Tibial artery (tissue), 4 donors: ENCODE measurements around the gene MTMR2.
A peak's percentile ranks its signal among the peaks of the same experiment; 100 is the strongest.
"Not testable (repeated sequence)": the region's sequence is repeated elsewhere in the genome, so short reads cannot be mapped to it uniquely, and the experiment has no call there.

ENCODE experiments used
- DNase-seq, 2 donors: peaks; one replicate each; pipeline ENCODE4 v3.0.0-alpha.2; 2019
- H3K27ac ChIP-seq, 2 donors: fragments of 200-600 bp; sonication (generic) in 1 of 2; 1 replicate in 1 of 2; 2 replicates in 1 of 2; pipeline ENCODE4 v1.5.1; 2018 to 2019; ENCODE audit warnings: mild to moderate bottlenecking in 1 of 2
- H3K27me3 ChIP-seq, 2 donors: fragments of 200-600 bp; sonication (generic) in 1 of 2; one replicate each; pipeline versions ENCODE4 v1.5.1 to v1.6.0; 2016 to 2019
- H3K36me3 ChIP-seq, 3 donors: fragments of 200-600 bp; sonication (generic) in 2 of 3; one replicate each; pipeline ENCODE4 v1.5.1; 2016 to 2019; ENCODE audit warnings: mild to moderate bottlenecking in 2 of 3
- H3K4me1 ChIP-seq, 4 donors: fragments of 200-600 bp; sonication (generic) in 2 of 4; 1 replicate in 3 of 4; 2 replicates in 1 of 4; pipeline ENCODE4 v1.5.1; 2016 to 2019
- H3K4me3 ChIP-seq, 2 donors: fragments of 200-600 bp; sonication (generic) in 1 of 2; 1 replicate in 1 of 2; 2 replicates in 1 of 2; pipeline ENCODE4 v1.5.1; 2018 to 2019; ENCODE audit warnings: mild to moderate bottlenecking in 2 of 2
- H3K9me3 ChIP-seq, 3 donors: fragments of 200-600 bp; sonication (generic) in 1 of 3; one replicate each; pipeline ENCODE4 v1.5.1; 2016 to 2019
- intact Hi-C: fragments of 100-400 bp; cut with DNase I; formaldehyde crosslinking; loops from one replicate; pipeline ENCODE4 v1.15.0; 2023; ENCODE audit warnings: low total_unique reads
- TF ChIP-seq, protein P1 (sequence below), 2 experiments: fragments of 200-600 bp in 1 of 2; fragments of 450-650 bp in 1 of 2; IDR thresholded peaks; one replicate each; pipeline ENCODE4 v1.5.1; 2017 to 2019; ENCODE audit warnings: antibody characterized with exemption in 2 of 2, mild to moderate bottlenecking in 1 of 2, moderate library complexity in 1 of 2

The MTMR2 gene

DNA sequence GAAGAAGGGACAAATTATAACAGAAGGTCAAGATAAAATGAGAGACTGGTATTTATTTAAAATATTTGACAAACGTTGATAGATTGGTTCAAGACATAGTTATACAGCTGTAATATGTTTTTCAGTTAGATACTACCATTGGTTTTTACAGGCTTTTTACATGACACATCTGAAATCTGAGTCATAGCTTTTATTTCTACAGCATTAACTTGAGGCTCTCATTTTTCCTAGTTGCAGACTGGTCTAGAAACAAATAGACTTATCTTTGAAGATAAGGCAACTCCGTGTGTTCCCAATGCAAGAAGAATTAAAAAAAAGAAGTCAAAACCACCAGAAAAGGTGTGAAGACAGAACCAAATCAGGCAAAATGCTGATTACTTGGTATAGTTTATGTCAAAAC lies 102.3 kb downstream of the MTMR2 start:
- TF ChIP-seq, protein P1, sequence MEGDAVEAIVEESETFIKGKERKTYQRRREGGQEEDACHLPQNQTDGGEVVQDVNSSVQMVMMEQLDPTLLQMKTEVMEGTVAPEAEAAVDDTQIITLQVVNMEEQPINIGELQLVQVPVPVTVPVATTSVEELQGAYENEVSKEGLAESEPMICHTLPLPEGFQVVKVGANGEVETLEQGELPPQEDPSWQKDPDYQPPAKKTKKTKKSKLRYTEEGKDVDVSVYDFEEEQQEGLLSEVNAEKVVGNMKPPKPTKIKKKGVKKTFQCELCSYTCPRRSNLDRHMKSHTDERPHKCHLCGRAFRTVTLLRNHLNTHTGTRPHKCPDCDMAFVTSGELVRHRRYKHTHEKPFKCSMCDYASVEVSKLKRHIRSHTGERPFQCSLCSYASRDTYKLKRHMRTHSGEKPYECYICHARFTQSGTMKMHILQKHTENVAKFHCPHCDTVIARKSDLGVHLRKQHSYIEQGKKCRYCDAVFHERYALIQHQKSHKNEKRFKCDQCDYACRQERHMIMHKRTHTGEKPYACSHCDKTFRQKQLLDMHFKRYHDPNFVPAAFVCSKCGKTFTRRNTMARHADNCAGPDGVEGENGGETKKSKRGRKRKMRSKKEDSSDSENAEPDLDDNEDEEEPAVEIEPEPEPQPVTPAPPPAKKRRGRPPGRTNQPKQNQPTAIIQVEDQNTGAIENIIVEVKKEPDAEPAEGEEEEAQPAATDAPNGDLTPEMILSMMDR (IDR thresholded peaks at IDR 0.05) = no peak
- Histone ChIP-seq H3K36me3 (peaks cover 3 to 25% (median 5%) of the 10 kb centered on the region in 3 donors), H3K4me1 (no peaks in the 10 kb centered on the region), H3K27me3 (no peaks in the 10 kb centered on the region), H3K27ac (no peak overlapping the region), H3K4me3 (no peak overlapping the region), H3K9me3 (no peaks in the 10 kb centered on the region)
- no peak for DNase-seq
- intact Hi-C loops = no loop called here

DNA sequence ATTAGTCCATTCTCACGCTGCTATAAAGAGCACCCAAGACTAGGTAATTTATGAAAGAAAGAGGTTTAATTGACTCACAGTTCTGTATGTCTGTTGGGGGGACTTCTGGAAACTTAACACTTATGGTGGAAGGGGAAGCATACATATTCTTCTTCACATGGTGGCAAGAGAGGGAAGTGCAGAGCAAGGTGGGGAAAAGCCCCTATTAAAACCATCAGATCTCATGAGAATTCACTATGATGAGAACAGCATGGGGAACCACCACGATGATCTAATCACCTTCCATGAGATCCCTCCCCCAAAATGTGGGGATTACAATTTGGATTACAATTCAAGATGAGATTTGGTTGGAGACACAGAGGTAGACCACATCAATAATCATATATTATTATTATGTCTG lies 107.9 kb downstream of the MTMR2 start:
- Histone ChIP-seq H3K9me3 (no peaks in the 10 kb centered on the region), H3K4me1 (no peaks in the 10 kb centered on the region), H3K27me3 (no peaks in the 10 kb centered on the region), H3K36me3 (peaks cover 3 to 37% (median 5%) of the 10 kb centered on the region in 3 donors), H3K4me3 (no peak overlapping the region), H3K27ac (no peak overlapping the region)
- DNase-seq = no peak
- intact Hi-C loops = no loop called here
- TF ChIP-seq, protein P1 (IDR thresholded peaks at IDR 0.05) = no peak

DNA sequence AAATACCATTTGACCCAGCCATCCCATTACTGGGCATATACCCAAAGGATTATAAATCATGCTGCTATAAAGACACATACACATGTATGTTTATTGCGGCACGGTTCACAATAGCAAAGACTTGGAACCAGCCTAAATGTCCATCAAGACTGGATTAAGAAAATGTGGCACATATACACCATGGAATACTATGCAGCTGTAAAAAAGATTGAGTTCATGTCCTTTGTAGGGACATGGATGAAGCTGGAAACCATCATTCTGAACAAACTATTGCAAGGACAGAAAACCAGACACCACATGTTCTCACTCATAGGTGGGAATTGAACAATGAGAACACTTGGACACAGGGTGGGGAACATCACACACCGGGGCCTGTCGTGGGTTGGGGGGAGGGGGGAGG lies 112.9 kb downstream of the MTMR2 start:
- H3K9me3 ChIP-seq, H3K4me1 ChIP-seq, H3K27me3 ChIP-seq, H3K27ac ChIP-seq, DNase-seq, intact Hi-C loops, H3K4me3 ChIP-seq: not testable (repeated sequence)
- H3K36me3 ChIP-seq = peaks cover 0 to 27% (median 10%) of the 10 kb centered on the region in 3 donors

GRCh38 chr11:95806464-95806863 lies 117.4 kb downstream of the MTMR2 start:
- H3K4me3 ChIP-seq, intact Hi-C loops, H3K27ac ChIP-seq, H3K9me3 ChIP-seq, H3K4me1 ChIP-seq, H3K27me3 ChIP-seq: not testable (repeated sequence)
- peak in 1 of 2 donors; percentile 47 for DNase-seq
- peaks cover 0 to 10% (median 8%) of the 10 kb centered on the region in 3 donors for H3K36me3 ChIP-seq

DNA sequence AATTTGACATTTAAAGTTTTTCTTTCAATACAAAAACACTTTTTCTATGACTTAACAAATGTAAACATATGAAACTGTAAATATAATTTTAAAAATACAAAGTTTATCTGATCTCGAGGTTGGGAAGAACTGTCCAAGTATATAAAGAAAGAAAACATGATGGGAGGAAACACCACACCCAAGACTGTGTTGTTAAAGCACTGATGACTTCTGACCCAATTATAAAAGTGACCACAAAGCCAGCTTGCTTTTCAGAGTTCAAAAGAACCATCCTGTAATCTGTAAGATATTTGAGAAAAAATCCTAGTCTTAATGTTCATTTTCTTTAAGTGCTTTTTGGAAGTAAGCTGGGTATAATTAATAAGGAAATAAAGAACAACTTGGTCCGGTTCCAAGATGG lies 118.0 kb downstream of the MTMR2 start:
- Histone ChIP-seq H3K4me1 (peaks cover 0 to 5% (median 0%) of the 10 kb centered on the region in 4 donors), H3K36me3 (peaks cover 0 to 12% (median 8%) of the 10 kb centered on the region in 3 donors), H3K27me3 (no peaks in the 10 kb centered on the region), H3K27ac (no peak overlapping the region), H3K4me3 (no peak overlapping the region), H3K9me3 (no peaks in the 10 kb centered on the region)
- no peak for DNase-seq
- TF ChIP-seq, protein P1 (IDR thresholded peaks at IDR 0.05) = no peak
- intact Hi-C loops = no loop called here

- H3K4me3 ChIP-seq = no peak overlapping the region
- peaks cover 10 to 23% (median 22%) of the 10 kb centered on the region in 3 donors for H3K36me3 ChIP-seq
- H3K9me3 ChIP-seq = no peaks in the 10 kb centered on the region
- H3K4me1 ChIP-seq = peaks cover 0 to 5% (median 0%) of the 10 kb centered on the region in 4 donors
- no peaks in the 10 kb centered on the region for H3K27me3 ChIP-seq
- TF ChIP-seq, protein P1 (IDR thresholded peaks at IDR 0.05) = no peak
- intact Hi-C loops = no loop called here
- H3K27ac ChIP-seq = no peak overlapping the region
- no peak for DNase-seq
Observed at GRCh38 chr11:95803973-95804372, 119.9 kb downstream of the MTMR2 start.

- H3K4me3 ChIP-seq = no peak overlapping the region
- TF ChIP-seq, protein P1 (IDR thresholded peaks at IDR 0.05) = no peak
- peaks cover 10 to 23% (median 22%) of the 10 kb centered on the region in 3 donors for H3K36me3 ChIP-seq
- H3K4me1 ChIP-seq = peaks cover 0 to 5% (median 0%) of the 10 kb centered on the region in 4 donors
- intact Hi-C loops = no loop called here
- no peaks in the 10 kb centered on the region for H3K9me3 ChIP-seq
- H3K27me3 ChIP-seq = no peaks in the 10 kb centered on the region
- DNase-seq = no peak
- H3K27ac ChIP-seq = no peak overlapping the region
Observed at GRCh38 chr11:95802806-95803205, 121.1 kb downstream of the MTMR2 start.
